Panc1 (cell line): ENCODE measurements around the gene HOXC11. TPM values are rescaled to one million over a fixed set of nuclear protein-coding genes. Genes with fewer than 3 reads are reported as not detected.

Source experiments
- ATAC-seq: fragments of 200-7000 bp; cut with Tn5 transposase; 2 replicates; pipeline ENCODE4 v1.9.1; 2020; ENCODE audit warnings: mild to moderate bottlenecking, moderate library complexity
- BruUV-seq: library from RNA; stranded (reverse); fragments of 400-500 nt; replicated peaks from 2 replicates; lab custom pipeline; 2021; lab: Mats Ljungman, UMichigan
- CTCF ChIA-PET: fragments of 300-600 bp; sonication (Branson Sonifier 250); formaldehyde crosslinking; loops from one replicate; lab custom pipeline; 2022; ENCODE audit warnings: antibody characterized with exemption; lab: Charles Lee
- POLR2A ChIA-PET: fragments of 300-600 bp; sonication (Branson Sonifier 250); formaldehyde crosslinking; loops from one replicate; lab custom pipeline; 2022; ENCODE audit warnings: antibody characterized with exemption; lab: Charles Lee
- DNase-seq: peaks from one replicate; pipeline ENCODE4 v3.0.0-alpha.2; 2010; ENCODE audit warnings: low read depth, low spot score
- H3K27ac ChIP-seq: 2 replicates; pipeline ENCODE4 v1.5.1; 2011; ENCODE audit warnings: mild to moderate bottlenecking, low read length, inconsistent platforms
- H3K27me3 ChIP-seq: fragments of 200-500 bp; sonication (Bioruptor generic); 2 replicates; pipeline ENCODE4 v1.6.0; 2014; ENCODE audit warnings: low read length, inconsistent platforms; ENCODE audit not compliant: control insufficient read depth, insufficient read depth
- H3K36me3 ChIP-seq: fragments of 200-500 bp; sonication (Bioruptor generic); 2 replicates; pipeline ENCODE4 v1.5.1; 2014; ENCODE audit warnings: inconsistent platforms, mild to moderate bottlenecking, low read length, moderate library complexity; ENCODE audit not compliant: control insufficient read depth, insufficient read depth
- H3K4me1 ChIP-seq: 2 replicates; pipeline ENCODE4 v1.5.1; 2011; ENCODE audit warnings: inconsistent platforms, mild to moderate bottlenecking, low read length, moderate library complexity; ENCODE audit not compliant: control insufficient read depth, insufficient read depth
- H3K4me3 ChIP-seq, 2 experiments: 2 replicates each; pipeline ENCODE4 v1.5.1; 2011 to 2012; ENCODE audit warnings: low read depth in 2 of 2, low read length in 2 of 2, mild to moderate bottlenecking in 2 of 2, inconsistent platforms in 1 of 2, moderate library complexity in 1 of 2
- H3K9me3 ChIP-seq: fragments of 200-500 bp; sonication (Bioruptor generic); 2 replicates; pipeline ENCODE4 v1.5.1; 2014; ENCODE audit warnings: low read depth, mild to moderate bottlenecking, inconsistent platforms, low read length, moderate library complexity; ENCODE audit not compliant: control insufficient read depth, insufficient read depth
- POLR2AphosphoS5 ChIP-seq: IDR thresholded peaks from 2 replicates; pipeline ENCODE4 v1.6.1; 2012; ENCODE audit warnings: mild to moderate bottlenecking, low read depth, low read length, moderate library complexity
- REST ChIP-seq, 2 experiments: IDR thresholded peaks; 2 replicates each; pipeline ENCODE4 v1.6.1; 2011 to 2012; ENCODE audit warnings: low read depth in 2 of 2, control low read depth in 1 of 2, low read length in 1 of 2, mild to moderate bottlenecking in 1 of 2, moderate library complexity in 1 of 2; ENCODE audit not compliant: insufficient read depth in 1 of 2
- SIN3A ChIP-seq: IDR thresholded peaks from 2 replicates; pipeline ENCODE4 v1.6.1; 2012; ENCODE audit warnings: low read depth, mild to moderate bottlenecking, low read length, moderate library complexity, borderline replicate concordance; ENCODE audit not compliant: insufficient read depth
- TCF7L2 ChIP-seq: IDR thresholded peaks from 2 replicates; pipeline ENCODE4 v1.6.1; 2011; ENCODE audit warnings: mild to moderate bottlenecking, low read depth, low read length, inconsistent platforms
- in situ Hi-C: cut with HindIII; loops from 2 replicates; pipeline ENCODE4 v1.10.0; 2016; ENCODE audit warnings: low sequenced_read_pairs, low pct_unique_long_range_greater_than_20kb
- intact Hi-C: fragments of 100-400 bp; cut with micrococcal nuclease; formaldehyde crosslinking; loops from one replicate; pipeline ENCODE4 v1.10.0; 2022; ENCODE audit not compliant: unreplicated experiment
- total RNA-seq: library from RNA; stranded (reverse); gene quantifications from one replicate; pipeline ENCODE4 v1.2.1, GENCODE V29; 2021; ENCODE audit not compliant: unreplicated experiment
- TF ChIP-seq, protein P1 (sequence below): fragments of 450-650 bp; IDR thresholded peaks from 2 replicates; pipeline ENCODE4 v1.5.1; 2017; ENCODE audit warnings: mild to moderate bottlenecking

HOXC11 gene
- total RNA-seq, 1 experiment from 2014 or later, result 17.0 TPM

- Histone ChIP-seq H3K36me3 (no peaks in the 10 kb centered on the region), H3K4me1 (peaks cover 63% of the 10 kb centered on the region), H3K9me3 (no peaks in the 10 kb centered on the region), H3K27ac (peak overlapping the region; percentile 100), H3K27me3 (no peaks in the 10 kb centered on the region), H3K4me3 (peak overlapping the region; percentile 77 to 85; a peak in 3 of 4 replicates)
- TF ChIP-seq REST (IDR thresholded peaks at IDR 0.05; ENCODE audit: insufficient read depth in 1 of 2, low read depth in 2 of 2, low read length in 1 of 2) (no peak), TCF7L2 (no peak), POLR2AphosphoS5 (no peak), SIN3A (no peak)
- TF ChIP-seq, protein P1, sequence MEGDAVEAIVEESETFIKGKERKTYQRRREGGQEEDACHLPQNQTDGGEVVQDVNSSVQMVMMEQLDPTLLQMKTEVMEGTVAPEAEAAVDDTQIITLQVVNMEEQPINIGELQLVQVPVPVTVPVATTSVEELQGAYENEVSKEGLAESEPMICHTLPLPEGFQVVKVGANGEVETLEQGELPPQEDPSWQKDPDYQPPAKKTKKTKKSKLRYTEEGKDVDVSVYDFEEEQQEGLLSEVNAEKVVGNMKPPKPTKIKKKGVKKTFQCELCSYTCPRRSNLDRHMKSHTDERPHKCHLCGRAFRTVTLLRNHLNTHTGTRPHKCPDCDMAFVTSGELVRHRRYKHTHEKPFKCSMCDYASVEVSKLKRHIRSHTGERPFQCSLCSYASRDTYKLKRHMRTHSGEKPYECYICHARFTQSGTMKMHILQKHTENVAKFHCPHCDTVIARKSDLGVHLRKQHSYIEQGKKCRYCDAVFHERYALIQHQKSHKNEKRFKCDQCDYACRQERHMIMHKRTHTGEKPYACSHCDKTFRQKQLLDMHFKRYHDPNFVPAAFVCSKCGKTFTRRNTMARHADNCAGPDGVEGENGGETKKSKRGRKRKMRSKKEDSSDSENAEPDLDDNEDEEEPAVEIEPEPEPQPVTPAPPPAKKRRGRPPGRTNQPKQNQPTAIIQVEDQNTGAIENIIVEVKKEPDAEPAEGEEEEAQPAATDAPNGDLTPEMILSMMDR, result no peak
- BruUV-seq, result no TSS peak
- ChIA-PET CTCF (interaction anchor here (0.7 to 1.0 kb wide), 2 partner anchors 147 to 220 kb away, joined by 3 to 5 read pairs; no protein-coding TSS in a partner anchor), POLR2A (interaction anchor here (0.6 to 1.1 kb wide), 3 partner anchors 23 to 270 kb away, joined by 4 to 9 read pairs (median 8); partner anchors contain the start of genes HOXC13 and HOXC9)
- DNase-seq (no peak), ATAC-seq (no peak)
- intact Hi-C loops, result no loop called here
- in situ Hi-C loops, result no loop called here
Measured at GRCh38 chr12:53976823-53977595, 4.1 kb downstream of the HOXC11 start.

DNA sequence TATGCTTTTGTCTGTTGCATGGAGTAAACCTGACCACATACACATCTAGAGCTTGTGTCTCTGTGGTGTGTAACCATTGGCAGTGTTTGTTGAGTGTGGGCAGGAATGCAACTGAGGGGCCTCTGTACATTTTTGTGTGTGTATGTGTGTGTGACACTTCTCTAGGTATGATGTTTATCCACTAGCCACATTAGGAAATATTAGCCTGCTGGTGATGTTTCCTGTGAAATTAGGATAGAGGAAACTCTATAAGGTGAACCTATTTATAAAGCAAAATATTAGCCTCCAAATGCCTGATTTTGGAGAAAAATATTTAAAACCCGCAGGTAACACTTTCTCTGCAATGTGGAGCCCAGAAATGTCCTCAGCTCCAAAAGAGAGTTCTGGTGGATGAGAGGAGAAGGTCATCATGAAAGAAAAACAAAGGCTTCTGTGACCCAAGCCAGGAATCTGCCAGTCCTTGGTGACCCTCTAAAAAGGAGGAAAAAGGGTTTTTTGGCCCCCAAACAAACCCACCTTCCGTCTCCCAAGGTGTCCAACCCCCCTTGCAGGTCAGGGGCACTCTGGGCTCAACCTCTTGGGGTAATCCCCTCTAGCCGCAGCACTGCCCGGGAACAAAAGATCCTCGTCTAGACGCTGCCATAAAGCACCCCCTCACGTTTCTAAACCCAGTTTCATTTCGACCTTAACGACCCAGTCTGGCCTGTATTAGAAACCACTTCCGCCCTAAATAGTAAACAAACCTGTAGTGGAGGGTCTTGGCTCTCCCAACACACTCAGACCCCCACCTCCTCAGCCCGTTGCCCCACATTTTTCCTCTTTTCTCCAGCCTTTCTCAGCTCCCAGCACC is 4.9 kb downstream of the HOXC11 start:
- intact Hi-C loops, result no loop called here
- in situ Hi-C loops, result no loop called here
- H3K4me3 ChIP-seq, result peak overlapping the region; percentile 1 to 85; a peak in 3 of 4 replicates
- H3K36me3 ChIP-seq, result no peaks in the 10 kb centered on the region
- TF ChIP-seq POLR2AphosphoS5 (peak; percentile 4; the same call in 1 of the 2 replicates), SIN3A (no peak)
- H3K4me1 ChIP-seq, result peaks cover 56% of the 10 kb centered on the region
- H3K9me3 ChIP-seq, result no peaks in the 10 kb centered on the region
- ATAC-seq (no peak), DNase-seq (no peak)
- H3K27me3 ChIP-seq, result no peaks in the 10 kb centered on the region
- no TSS peak for BruUV-seq
- H3K27ac ChIP-seq, result peak overlapping the region; percentile 100
- ChIA-PET POLR2A (interaction anchor here (0.6 kb wide), 2 partner anchors 39 to 172 kb away, joined by 6 to 9 read pairs; partner anchors contain the start of gene HOXC13), CTCF (no interaction called here)
